C4-2B (cell line): Measurements from ENCODE around the gene SLC1A7.

ENCODE experiments used
- H3K27ac ChIP-seq: fragments of 450-650 bp; 2 replicates; pipeline ENCODE4 v1.5.1; 2017
- ZFX ChIP-seq: fragments of 450-650 bp; IDR thresholded peaks from 2 replicates; pipeline ENCODE4 v1.6.1; 2017
- TF ChIP-seq, protein P1 (sequence below): fragments of 450-650 bp; conservative IDR thresholded peaks from 2 replicates; pipeline ENCODE4 v1.5.1; 2017; ENCODE audit warnings: mild to moderate bottlenecking

SLC1A7 gene

DNA sequence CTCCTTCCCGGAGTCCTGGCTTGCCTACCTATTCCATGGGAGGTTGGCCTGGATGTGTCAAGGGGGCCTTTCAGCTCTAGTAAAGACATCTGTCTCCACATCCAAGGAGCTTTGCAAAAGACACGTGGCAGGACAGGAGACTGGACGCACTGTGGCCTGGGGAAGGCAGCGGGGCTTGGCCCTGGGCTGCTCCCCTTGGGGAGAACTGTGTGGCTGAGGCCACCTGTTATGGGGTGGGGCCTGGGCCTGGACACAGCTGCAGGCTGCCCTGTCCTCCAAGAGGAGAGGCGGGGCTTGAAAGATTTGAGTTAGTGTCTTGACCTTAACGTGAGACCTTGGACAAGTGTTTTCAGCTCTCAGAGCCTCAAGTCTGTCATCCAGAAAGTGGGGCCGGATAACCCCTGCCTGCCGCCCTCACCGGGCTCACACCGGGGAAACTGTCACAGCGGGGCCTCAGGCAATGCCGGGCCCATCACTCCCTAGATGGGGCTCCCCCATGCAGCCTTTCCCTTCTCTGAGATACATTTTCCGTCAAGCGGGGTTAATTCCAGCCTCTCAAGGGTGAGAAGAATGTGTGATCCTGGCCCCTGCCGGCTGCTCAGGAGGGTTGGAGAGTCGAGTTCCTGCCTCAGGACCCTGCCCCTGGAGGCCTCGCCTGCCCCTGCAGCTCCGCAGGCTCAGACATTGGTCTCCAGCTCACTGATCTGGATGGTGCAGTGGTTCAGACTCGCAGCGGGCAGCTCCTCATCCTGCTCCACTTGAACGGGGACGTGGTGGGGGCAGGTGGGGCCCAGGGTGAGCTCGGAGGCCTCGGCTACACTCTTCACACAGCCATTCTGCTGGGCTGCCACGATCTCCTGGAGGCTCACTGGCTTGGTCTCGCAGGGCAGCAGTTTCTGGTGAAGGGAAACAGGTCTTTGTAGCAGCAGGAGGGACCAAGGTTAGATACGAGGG is 54.8 kb downstream of the SLC1A7 start:
- TF ChIP-seq ZFX: no peak
- TF ChIP-seq, protein P1, sequence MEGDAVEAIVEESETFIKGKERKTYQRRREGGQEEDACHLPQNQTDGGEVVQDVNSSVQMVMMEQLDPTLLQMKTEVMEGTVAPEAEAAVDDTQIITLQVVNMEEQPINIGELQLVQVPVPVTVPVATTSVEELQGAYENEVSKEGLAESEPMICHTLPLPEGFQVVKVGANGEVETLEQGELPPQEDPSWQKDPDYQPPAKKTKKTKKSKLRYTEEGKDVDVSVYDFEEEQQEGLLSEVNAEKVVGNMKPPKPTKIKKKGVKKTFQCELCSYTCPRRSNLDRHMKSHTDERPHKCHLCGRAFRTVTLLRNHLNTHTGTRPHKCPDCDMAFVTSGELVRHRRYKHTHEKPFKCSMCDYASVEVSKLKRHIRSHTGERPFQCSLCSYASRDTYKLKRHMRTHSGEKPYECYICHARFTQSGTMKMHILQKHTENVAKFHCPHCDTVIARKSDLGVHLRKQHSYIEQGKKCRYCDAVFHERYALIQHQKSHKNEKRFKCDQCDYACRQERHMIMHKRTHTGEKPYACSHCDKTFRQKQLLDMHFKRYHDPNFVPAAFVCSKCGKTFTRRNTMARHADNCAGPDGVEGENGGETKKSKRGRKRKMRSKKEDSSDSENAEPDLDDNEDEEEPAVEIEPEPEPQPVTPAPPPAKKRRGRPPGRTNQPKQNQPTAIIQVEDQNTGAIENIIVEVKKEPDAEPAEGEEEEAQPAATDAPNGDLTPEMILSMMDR: no peak
- no peak overlapping the region for H3K27ac ChIP-seq

DNA sequence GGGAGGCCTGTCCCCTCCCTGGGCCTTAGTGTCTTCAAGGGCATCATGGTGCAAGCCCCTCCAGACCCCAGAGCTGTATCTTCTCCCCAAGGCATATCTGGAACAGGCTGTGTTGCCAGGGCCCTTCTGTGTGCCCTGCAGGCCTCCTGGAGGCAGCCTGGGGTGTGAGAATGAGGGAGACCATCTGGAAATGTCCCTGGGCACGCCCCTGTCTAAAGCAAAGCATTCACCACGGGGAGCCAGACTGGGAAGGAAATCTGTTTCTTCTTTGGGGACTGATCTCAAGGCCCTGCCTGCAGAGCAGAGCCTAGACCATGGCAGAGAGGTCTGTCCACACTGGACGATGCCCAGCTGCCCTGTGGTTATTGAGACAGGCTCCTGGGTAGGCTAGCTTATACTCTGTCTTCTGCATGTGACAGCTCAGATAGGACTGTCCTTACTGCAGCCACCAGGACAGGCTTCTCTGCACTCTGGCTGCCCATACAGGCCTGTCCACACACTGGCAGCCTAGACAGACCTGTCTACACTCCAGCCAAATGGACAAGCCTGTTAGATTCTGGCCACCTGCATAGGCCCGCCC is 55.9 kb downstream of the SLC1A7 start:
- no peak for TF ChIP-seq ZFX
- TF ChIP-seq, protein P1: no peak
- no peak overlapping the region for H3K27ac ChIP-seq

DNA sequence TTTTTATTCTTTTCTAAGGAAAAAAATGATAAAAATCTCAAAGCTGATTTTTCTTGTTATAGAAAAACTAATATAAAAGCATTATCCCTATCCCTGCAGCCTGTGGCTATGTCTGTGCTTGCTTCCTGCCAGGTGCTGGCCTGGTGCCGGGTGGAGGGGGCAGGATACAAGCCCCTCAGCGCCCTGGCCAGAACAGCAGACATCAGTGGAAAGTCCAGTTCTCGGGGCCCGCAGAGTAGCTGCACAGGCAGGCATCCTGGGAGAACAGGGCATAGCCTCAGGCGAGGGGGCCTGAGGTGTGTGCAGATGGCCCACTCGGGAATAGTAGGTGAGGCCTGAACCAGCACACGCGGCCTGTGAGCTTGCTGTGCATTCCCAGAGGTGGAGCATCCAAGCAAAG is 57.0 kb downstream of the SLC1A7 start:
- no peak for TF ChIP-seq ZFX
- TF ChIP-seq, protein P1: no peak
- no peak overlapping the region for H3K27ac ChIP-seq

DNA sequence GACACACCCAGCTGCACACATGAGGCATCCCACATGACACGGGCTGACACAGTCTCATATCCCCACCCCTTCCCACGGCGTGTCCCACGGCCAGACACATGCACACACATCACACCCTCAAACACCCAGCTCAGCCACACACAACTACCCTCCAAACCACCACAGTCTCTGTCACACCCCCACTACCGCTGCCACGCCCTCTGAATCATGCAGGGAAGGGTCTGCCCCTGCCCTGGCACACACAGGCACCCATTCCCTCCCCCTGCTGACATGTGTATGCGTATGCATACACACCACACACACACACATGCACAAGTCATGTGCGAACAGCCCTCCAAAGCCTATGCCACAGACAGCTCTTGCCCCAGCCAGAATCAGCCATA is 57.9 kb downstream of the SLC1A7 start:
- no peak for TF ChIP-seq ZFX
- TF ChIP-seq, protein P1: no peak
- H3K27ac ChIP-seq: no peak overlapping the region

DNA sequence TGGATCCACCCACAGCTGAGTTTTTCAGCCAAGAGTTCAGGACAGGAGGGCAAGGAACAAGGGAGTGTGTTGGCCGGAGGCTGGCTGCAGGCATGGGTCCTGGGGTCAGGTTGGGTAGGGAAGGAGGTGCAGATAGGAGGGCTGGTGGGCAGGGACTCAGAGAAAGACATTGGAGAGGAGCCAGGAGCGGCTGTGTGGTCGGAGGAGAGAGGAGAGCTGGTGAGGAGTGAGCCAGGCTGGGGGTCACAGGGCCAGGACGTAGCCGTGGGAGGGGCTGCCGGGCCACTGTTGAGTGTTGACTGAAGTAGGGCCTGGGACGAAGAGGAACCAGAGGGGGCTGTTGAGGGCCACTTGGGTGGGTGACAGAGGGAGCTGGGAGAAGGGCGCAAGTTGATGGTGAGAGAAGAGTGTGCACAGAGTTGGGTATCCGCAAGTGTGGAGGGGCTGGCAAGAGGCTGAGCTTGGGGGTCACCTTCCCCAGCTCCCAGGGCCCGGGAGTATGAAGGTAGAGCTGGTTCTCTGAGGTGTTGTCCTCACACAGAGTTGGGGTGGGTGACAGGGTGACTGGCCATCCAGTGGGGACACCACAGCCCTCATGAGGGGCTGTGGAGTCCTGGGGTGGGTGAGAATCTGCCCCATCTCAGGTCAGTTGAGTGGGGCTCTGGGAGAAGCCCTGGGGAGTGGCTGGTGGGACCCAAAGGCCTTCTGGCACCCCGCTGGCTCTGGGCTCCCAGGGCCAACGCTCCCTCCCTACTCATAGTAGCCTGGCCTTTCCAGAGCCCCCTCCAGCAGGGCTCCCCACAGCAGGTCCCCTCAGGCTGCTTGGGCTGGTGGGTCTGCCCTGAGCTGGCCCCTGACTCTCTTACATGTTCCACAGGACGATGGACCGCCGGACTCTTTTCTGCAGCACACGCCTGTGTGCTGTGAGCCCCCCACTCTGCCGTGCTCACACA is 58.5 kb downstream of the SLC1A7 start:
- H3K27ac ChIP-seq: no peak overlapping the region

DNA sequence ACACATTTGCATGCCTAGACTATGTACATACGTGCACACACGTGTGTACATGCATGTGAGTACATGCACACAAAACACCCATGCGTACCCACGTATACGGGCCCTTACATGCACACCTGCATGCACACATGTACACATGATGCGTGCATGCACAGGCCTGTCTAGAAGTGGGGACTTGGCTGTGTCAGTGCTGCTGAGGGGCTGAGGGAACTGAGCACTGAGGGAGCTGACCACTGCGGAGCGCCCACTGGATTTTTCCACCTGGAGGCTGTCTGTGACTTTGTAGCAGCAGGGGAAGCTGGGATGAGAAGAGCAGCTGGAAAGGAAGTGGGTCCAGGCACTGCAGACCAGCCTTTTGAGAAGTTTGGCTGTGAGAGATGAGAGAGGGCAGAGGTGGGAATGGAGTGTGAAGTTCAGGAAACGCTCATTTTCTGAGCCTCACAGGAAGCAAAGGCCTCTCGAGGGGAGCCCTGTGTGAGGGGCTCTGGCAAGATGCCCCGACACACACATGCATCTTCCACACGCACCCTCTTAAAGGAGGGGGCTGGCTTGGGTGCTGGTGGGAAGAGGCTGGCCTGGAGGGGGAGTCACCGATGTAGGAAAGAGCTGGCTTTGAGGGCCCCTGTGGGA is 59.5 kb downstream of the SLC1A7 start:
- no peak overlapping the region for H3K27ac ChIP-seq
- TF ChIP-seq ZFX: no peak
- TF ChIP-seq, protein P1: no peak

More for the DNA sequence above, 58.5 kb downstream of the SLC1A7 start:
- TF ChIP-seq ZFX: no peak
- TF ChIP-seq, protein P1: no peak
